Activated CD4-positive, alpha-beta T cell treated with anti-CD3 and anti-CD28 coated beads for 4 hours (primary cell): ENCODE measurements around the gene LRMDA.
"Not testable (repeated sequence)": the region's sequence is repeated elsewhere in the genome, so short reads cannot be mapped to it uniquely, and the experiment has no call there.

Experiments
- DNase-seq, 2 donors: peaks; one replicate each; pipeline ENCODE4 v3.0.0-alpha.2; 2020

Gene LRMDA

DNA sequence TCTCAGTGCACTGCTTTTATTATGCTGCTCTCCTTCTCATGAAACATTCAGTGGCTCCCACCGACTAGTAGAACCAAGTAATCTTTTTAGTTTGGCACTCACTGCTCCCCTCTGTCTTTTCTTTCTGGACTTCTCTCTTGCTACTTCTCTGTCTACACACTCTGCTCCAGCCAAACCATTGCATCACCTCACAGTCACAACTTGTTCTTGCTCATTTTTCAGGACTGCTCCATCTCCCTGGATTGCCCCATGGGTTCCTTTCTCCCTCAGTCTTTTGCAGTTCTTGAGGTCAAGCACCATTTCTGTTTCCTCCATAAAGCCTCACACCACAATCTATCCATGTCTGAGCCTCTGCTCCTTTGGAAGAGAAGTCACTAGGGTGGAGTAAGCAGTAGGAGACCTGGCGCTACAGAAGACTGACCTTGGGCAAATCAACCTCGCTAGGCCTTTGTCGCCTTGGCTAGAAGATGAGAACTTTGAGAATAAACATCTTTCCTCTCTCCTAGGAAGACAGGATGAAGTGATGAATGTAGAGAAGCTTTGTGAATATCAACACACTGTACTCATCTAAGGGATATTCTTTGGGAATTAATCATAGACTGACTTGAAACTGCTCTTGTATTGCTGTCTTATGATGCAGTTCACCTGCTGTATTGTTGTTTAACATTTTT, 186.2 kb downstream of the LRMDA start:
- DNase-seq: no peak

DNA sequence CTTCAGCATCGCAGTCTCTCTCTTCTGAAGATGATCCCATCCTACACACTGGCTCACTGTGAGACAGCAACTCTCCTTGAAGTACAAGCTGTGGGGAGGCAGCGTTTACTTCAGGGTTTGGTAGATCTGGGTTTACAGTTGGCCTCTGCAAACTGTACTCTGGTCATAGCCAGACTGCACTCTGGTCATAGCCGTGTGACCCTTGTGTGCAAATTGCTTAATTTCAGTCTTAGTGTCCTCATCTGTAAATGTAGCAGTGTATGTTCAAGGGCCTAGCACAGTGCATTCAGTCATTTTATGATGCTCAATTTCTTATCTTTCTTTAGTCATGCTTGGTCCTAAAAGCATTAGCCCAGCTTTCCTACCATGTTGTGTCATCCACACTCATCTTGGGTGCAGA, 188.2 kb downstream of the LRMDA start:
- DNase-seq: no peak

DNA sequence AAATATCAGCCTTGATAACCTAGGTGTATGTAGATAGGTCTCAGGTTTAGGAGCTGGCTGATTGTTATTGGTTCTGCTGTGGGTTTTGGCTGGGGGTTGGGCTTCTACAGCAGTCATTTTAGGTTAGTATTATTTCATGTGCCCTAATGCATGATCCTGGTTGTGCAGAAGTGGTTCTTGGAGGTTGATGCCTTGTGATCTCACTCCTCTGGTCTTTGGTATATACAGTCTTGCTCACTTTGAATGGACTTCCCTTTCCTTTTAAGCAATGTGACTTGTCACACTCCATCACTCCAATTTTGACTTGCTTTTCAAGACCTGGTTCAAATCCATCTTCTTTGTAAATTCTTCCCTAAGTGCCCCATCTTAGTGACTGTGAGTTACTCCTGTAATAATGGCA, 188.9 kb downstream of the LRMDA start:
- no peak for DNase-seq

DNA sequence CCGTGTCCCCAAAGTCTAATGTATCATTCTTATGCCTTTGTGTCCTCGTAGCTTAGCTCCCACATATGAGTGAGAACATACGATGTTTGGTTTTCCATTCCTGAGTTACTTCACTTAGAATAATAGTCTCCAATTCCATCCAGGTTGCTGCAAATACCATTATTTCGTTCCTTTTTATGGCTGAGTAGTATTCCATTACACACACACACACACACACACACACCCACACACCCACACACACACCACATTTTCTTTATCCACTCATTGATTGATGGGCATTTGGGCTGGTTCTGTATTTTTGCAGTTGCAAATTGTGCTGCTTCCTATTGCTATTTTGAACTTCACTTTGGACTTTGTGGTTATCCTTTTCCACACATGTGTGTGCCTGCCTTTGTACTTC, 189.6 kb downstream of the LRMDA start:
- not testable (repeated sequence) for DNase-seq

DNA sequence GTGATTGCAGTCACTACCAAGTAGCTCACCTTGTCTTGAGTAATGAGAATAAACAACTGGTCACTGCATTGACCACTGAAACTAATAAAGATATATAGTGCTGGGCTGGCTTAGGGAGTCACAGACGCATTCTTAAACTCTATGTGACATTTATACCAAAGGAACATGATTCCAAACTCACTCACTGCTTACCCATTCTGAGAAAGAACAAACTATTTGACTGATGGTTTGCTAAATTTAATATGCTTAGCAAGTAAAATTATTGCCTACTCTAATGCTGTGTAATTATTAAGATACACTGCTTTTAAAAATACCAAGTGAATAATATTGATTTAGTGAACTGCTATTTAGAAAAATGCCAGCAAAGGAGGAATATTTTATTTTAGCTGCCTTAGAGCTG, 191.1 kb downstream of the LRMDA start:
- no peak for DNase-seq

DNA sequence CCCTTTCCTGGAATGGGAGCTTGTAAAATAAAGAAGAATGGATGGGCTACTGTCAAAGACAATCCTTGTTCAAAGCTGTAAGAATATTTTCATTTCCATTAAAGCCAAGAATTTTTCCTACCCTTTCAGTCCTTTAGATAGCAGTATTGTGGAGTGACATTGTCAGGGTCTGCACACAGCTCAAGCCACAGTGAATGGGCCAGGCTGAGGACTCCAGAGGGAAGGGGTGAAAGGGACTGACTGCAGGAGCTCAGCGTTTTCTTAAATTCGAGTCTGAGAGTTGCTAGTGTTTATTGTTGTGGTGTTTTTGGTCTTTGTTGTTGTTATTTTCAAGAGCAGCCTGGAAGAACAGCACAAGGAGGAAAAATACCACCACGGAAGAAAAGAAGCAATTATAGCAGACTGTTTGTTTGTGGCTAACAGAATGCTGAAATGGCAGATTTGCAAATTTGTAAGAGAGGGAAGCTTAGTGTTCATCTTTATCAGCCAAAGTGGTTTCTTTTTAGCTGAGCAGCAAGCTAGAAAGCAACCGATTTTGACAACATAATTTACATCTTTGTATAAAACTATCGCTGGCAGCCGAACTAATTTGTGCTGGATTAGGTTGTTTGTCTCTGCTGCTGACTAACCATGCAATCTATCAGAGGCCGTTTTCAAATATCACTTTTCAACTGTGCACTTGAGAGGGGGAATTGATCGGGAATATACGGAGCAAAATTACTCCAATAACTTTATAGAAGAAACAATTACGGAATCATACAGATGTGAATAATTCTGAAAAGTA, 192.1 kb downstream of the LRMDA start:
- DNase-seq: no peak

DNA sequence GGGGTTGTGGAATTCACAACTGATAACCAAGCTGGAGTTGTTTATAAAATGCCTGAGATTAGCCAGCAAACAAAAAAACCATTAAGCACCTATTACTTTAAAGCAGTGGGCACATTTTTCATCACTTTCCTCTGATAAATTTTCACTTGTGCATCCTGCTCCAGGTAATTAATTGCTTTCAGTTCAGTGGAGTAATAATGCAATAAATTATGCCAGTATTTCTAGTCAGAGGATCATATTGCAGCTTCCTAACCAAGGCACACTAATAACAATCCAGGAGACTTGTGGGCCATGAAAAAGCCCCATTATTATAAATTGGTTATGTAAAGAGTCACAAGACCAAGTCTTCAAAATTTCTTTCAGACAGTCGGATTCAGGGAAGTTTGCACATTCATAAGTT, 193.2 kb downstream of the LRMDA start:
- DNase-seq: no peak

DNA sequence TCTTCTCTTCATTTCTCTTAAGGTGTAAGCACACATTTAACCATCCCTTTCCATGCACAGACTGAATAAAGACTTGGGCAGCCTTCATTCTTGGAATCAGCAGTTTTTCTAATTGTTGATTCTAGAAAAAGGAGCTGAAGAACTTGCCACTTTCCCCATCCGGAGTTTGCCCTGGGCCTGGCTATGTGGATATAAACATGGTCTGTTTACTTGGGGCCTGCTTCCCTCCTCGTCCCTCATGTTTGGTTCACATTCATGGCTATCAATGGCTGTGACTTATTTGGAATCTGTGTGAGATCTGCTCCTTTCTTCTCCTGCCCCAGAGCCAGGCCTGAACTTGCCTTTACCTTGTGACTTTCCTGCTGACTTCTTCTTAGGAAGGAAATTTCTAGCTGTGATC, 199.3 kb downstream of the LRMDA start:
- DNase-seq: no peak

DNA sequence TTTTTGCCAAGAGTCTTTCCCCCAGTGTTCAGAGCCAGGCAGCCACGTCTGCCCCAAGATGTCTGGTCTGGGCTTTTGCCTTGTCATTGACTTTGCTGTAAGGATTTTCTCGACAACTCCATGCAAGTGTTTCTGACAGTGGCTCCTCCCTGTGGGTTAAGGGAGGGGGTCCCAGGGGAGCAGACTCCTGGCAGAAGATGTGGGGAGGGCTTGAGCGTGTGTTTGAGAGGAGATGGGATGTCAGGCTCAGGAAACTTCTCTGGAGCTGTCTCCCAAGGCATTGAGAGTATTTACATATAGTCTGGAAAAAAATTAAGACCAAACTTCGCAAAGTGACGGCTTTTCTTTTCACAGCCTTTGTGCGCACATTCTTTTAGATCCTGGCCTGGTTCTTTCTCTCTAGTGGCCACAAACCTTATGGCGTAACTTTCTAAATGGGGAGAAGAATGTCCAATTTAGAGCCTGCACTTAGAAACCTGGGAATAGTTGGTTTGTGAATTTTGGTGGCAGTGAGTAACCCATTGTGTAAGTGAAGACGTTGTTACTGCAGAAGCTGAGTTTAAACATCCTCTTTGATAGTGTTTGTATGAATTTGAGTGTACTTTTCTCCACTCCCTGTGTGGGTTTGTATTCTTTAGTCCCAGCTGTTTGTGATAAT, 201.5 kb downstream of the LRMDA start:
- no peak for DNase-seq

DNA sequence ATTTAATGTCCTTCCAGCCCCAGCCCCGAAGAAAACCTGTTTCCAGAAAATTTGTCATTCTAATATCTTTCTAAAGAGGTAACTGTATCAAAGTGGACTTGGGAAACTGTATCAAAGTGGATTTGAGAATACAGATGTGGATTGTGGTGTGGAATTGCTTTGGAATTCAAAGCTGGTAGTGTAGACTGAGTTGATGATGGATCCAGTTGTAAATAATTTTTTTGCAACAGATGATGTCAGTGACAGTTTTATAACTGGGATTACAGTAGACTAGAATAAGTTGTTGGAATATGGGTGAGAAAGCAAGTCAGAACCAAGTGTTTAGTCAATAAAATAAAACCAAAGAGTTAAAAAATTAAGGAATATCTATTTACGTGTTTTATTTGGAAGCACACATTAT, 202.1 kb downstream of the LRMDA start:
- no peak for DNase-seq

DNA sequence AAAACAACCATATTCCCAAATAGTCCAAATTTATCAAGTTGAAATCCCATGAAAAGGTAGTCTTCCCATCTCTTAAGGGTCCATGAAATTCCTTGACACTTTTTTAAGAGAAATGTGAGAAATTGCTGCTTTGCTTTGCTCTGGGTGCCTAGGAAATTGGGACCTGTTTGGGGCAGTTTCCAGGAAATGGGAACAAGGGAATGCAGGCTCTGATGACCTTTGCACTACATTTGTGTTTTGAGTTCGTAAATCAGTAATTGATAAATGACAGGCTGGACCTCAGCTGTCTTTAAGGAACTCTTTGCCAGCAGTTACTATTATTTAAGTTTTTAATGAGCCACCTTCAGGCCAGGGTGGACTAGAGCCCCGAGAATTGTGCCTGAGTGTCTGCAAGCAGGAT, 203.5 kb downstream of the LRMDA start:
- no peak for DNase-seq

DNA sequence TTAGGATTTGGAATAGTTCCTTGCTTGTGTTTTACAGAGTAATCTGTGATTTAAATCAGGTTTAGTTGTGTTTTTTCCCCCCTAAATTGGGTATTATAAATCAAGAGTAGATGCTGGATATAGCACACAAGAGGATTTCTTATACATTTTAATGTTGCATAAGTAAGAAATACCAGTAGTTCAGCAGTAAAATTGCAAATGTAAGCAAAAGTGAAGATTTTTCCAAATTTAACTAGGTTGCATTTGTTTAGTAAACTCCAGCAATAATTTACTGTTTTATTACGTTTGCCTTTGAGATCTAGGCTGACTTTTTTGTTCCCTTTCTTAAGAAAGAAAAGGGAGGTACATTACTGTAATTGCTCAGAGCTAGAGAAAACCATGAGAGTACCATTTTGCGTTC, 207.3 kb downstream of the LRMDA start:
- no peak for DNase-seq

DNA sequence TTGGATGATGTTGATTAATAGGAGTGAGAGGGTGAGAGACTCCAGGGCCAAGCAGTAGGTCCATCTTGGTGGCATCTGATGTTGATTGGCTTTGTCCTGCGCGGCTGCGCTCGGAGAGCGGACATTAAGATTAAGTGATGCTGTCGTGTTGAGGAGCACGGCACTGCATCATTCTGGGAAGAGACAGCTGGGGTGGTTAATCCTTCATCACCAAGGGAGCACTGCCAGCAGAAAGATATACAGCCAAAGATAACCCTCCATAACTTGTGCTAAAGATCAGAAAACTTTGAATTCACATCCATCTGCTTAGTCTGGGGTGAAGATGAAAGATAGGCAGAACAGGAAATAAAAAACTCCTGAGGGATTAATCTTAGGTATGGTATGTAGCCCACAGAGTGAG, 208.3 kb downstream of the LRMDA start:
- DNase-seq: no peak

DNA sequence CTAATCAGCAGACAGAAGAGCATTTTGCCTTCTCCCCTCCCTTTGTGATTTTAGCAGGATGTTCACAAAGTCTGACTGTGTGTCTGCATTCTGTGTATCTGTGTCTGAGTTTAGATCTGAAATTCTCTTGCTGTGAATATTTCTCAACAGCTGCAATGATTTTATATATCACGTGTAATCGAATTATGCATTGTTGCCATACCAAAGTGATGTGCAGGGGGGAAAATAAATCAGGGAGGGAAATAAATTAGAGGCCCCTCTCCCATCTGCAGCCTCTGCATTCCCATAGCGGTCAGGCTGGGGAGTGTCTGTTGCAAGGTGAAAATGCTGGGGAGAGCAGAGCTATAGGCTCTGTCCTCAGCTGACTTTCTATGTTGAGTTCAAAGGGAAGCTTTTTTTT, 209.0 kb downstream of the LRMDA start:
- DNase-seq: no peak

DNA sequence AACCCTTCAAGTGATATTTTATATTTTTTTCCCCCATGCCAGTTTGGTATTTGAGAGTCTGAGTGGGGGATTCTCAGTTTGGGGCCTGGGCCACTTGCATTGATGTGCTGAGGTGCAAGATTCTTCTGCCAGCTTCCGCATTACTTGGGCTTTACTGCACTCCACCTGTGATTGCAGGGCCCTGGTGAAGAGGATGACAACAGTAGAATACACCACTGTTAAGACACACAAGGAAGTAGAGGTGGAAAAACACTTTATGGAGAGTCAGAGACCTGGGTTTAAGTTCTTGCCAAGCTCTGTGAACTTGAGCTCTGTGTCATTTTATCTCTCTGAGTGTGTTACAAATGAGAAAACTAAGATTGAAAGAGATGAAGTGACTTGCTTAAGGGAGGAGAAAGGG, 209.4 kb downstream of the LRMDA start:
- DNase-seq: no peak

DNA sequence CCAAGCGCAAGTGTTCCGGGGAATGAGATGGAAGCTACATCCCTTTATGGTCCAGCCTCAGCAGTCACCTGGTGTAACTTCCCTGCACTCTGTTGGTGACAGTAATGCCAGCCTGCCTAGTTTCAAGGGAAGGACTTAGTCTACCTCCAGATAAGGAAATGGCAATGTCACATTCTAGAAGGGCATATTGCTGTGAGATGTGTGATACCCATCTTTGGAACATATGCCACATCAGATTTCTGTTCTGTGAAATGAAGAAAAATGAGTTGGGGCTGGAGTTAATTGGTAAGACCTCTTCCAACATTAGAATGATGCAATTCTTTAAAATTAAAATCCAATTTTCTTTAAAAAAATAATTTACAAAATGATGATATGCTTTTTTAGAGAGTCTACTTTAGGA, 212.0 kb downstream of the LRMDA start:
- DNase-seq: no peak

DNA sequence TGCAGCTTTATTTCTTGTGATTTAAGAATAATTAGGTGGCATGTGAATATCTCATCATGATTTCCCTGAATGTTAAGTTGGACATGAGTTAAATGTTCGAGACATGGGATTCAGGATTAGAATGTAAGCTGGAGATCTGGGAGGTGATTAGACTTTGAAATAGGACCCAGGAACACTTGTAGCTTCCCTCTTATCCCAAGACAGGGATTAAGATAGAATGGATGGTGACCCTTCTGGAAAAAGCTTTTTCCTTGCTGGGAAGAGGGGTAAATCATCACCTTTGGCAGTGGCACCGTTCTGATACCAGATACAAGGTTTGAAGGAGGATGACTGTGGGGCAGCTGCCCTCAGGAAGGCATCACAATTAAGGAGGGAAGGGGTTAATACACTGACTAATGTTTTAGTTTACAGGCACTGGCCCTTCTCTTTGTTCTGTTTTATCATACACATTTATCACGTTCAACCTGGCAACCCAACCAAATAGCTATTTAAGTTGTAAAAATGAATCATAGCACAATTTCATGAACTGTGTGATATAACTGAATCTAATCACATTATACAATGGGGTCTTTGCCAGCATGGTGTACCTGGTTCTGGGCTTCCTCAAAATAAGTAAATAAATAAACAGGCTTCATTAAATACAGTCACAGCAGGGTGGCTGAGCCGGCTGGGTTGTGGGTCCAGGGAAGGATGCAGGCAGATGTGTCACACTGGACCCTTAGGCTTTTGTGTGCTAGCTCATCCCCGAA, 212.7 kb downstream of the LRMDA start:
- no peak for DNase-seq

DNA sequence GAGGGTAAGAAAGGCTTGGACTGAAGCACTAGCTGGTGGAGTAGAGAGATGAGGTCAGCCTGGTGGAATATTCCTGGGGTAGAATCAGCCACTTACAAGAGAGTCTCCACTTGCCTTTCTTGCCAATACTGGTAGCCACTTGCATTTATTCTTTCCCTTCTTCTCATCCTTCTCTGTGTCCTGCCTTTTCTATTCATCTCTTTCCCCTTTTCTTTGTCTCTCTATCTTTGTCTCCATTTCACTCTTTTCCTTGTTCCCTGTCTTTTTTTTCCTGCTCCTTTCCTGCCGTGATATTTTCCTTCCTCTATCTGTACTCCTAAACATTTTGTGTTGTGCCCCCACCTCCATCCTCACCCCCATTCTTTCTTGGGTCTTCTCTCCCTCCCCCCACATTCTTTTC, 214.3 kb downstream of the LRMDA start:
- no peak for DNase-seq

DNA sequence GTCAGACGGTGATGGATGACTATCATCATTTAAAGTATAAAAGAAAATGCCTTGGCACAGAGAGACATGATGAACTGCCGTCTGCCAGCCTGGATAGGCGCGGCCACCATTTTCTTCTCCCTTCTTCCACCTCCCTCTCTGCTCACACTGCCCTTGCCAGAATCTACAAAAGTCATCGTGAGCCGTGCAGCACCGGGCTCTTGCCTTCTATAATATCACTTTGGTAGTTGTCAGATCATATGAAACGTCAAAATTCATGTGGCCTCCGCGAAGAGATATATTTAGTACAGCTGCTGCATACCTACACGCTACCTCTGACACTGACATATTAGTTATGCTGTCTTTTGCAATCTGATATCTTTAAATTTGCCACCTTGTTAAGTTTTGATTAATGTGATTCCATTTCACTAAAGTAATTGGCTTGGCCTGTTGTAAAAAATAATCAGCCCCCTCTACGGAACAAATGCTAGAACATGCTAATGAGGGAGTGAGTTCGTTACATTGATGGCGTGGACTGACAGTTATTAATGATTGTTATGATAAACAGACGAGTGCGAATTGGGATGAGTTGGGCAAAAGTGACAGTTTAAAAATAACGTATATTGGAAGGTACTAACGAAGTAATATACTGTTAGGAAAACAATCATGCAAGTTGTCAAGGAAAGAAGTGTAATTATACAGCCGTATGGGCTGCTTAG, 214.9 kb downstream of the LRMDA start:
- DNase-seq: no peak

DNA sequence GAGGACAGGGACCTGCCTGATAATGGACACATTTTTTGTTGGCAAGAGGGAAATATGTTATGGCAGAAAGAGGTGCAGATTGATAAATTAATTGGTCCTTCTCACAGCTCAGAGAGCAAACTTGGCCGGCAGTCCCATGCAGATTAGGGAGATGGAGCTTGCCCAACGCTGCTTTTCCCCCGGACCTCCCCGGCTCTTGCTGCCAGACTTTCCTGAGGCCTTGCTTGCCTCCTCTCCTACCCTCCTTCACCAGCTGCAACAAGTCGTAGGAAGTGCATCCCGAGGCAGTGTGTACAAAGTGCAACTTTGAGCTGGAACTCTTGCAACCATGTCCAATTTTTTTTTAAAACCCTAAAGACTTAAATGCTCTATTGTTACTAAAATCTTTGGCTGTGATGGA, 215.5 kb downstream of the LRMDA start:
- DNase-seq: no peak

DNA sequence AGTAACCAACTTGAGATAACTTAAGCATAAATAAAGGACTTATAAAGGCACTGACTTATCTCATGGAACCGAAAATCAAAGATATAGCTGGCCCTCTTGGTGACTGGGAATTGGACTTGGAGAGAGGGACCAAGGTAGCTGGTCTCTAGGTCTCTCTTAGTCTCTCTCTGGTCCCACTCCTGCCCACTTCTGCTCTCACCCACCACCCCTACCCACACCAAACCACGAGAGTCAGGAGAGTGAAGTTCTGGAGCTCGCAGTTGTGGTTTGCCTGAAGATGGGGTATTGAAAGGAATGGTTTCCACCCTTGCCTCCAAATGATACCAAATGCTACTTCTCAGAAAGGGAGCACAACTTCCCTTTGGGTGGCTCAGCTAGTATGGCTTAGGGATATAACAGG, 216.3 kb downstream of the LRMDA start:
- no peak for DNase-seq

DNA sequence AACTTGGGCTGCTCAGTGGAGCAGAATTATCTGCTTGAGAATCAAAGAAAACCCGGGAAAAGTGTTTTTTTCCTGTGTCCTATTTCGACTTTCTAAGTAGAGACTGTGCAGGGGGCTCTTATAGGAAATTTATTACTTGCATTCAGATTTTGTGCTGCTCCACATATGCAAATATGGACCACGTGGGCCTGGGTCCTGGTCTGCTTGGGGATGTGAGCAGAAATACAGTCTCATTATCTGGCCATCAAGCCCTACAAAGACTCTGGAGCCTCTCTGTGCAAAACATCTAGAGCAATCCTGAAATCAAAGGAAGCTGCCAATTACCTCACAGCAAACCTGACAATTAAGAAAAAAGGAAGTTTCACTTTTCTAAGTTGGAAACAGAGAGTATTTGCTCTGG, 216.9 kb downstream of the LRMDA start:
- no peak for DNase-seq

DNA sequence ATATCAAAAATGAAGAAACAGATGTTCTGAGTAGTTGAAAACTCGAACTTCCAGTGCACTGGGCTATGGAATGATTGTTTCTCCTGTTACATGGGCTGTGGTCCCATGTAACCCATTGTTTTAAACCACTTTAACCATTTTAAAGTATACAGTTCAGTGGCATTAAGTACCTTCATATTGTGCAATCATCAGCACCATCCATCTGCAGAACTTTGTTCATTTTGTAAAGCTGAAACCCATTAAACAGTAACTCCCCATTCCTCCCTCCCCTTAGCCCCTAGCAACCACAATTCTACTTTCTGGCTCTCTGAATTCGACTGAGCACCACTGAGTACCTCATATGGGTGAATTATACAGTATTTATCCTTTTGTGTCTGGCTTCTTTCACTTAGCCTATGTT, 217.4 kb downstream of the LRMDA start:
- no peak for DNase-seq
